ENCODE measurements around the gene ZNF296.

DNA sequence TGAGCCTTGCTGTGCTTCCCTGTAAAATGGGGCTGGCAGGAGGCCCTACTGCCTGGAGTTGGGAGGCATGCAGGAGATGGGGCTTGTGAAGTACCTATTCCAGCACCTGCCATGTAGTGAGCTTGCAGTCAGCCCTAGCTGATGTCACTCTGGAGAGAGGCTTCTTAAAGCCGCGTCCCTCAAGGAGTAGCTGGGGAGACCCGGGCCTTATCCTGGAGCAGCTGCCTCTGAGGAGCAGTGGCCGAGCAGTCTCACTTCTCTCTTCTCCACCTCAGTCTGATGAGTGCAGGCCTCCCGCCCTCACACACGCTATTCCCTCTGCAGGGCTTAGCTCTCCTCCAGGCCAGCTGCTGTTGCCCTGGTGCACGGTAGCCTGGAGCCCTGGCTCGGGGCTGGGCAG lies 19.4 kb downstream of the ZNF296 start:
- no peak for TF ChIP-seq POLR2A (IDR thresholded peaks at IDR 0.05; ENCODE audit: low read depth, low read length)
- no peak for TF ChIP-seq TAF1 (IDR thresholded peaks at IDR 0.05; ENCODE audit: borderline replicate concordance, low read depth, low read length)

All from GM12892 (cell line).